ENCODE measurements around the gene GOLGA7B. TPM values are rescaled to one million over a fixed set of nuclear protein-coding genes. Genes with fewer than 3 reads are reported as not detected.

GOLGA7B gene
- total and polyA plus RNA-seq, 2 of the 4 experiments (the other 2 are of a cell fraction), result not detected

GRCh38 chr10:97805096-97805884 is 44.4 kb upstream of the GOLGA7B start:
- Histone ChIP-seq H3K4me2 (ENCODE audit: low read depth, low read length) (no peak overlapping the region), H3K18ac (ENCODE audit: low read depth, low read length) (no peak overlapping the region), H3K56ac (ENCODE audit: extremely low read depth, insufficient read depth, low read length) (no peak overlapping the region), H3K4me3 (ENCODE audit: insufficient read depth, low read depth, low read length) (no peak overlapping the region), H3K14ac (replicated peaks; ENCODE audit: low read depth, low read length) (no peak overlapping the region), H2BK20ac (ENCODE audit: low read depth, low read length) (no peak overlapping the region), H3K4ac (ENCODE audit: low read depth, low read length) (no peak overlapping the region), H3K79me1 (ENCODE audit: low read depth in 1 of 2, low read length in 2 of 2) (no peaks in the 10 kb centered on the region), H3K36me3 (ENCODE audit: control insufficient read depth, insufficient read depth, low read length) (no peaks in the 10 kb centered on the region), H3K27me3 (ENCODE audit: control insufficient read depth, insufficient read depth, low read length) (peaks cover 29% of the 10 kb centered on the region), H2AK5ac (ENCODE audit: low read depth, low read length) (no peak overlapping the region), H2AFZ (replicated peaks; ENCODE audit: low read length, poor library complexity) (no peak overlapping the region), H2BK120ac (ENCODE audit: low read depth, low read length) (no peak overlapping the region), H2BK5ac (ENCODE audit: low read depth, low read length, poor library complexity, severe bottlenecking) (no peak overlapping the region), H2BK15ac (ENCODE audit: low read depth, low read length) (no peak overlapping the region), H4K8ac (ENCODE audit: low read depth in 2 of 2, low read length in 2 of 2) (no peak overlapping the region), H3K9ac (ENCODE audit: low read depth, low read length) (no peak overlapping the region), H4K20me1 (ENCODE audit: insufficient read depth, low read length) (no peaks in the 10 kb centered on the region), H4K5ac (ENCODE audit: low read depth, low read length) (no peak overlapping the region), H3K27ac (ENCODE audit: insufficient read depth, low read length) (no peak overlapping the region), H3K9me1 (ENCODE audit: insufficient read depth, low read length) (no peaks in the 10 kb centered on the region), H3K23ac (ENCODE audit: low read depth, low read length) (no peak overlapping the region), H2AK9ac (replicated peaks; ENCODE audit: low read depth, low read length, poor library complexity) (no peak overlapping the region), H3K9me3 (ENCODE audit: control insufficient read depth, insufficient read depth, low read length) (no peaks in the 10 kb centered on the region), H3K4me1 (ENCODE audit: control insufficient read depth, insufficient read depth, low read length) (no peaks in the 10 kb centered on the region), H4K91ac (ENCODE audit: insufficient read depth, low read depth, low read length) (no peak overlapping the region)
- DNase-seq (no peak), ATAC-seq (ENCODE audit: low read depth) (no peak)
- TF ChIP-seq RAD21 (IDR thresholded peaks at IDR 0.05; ENCODE audit: low read length) (no peak), MAFK (IDR thresholded peaks at IDR 0.05; ENCODE audit: low read depth, low read length) (no peak), POLR2A (IDR thresholded peaks at IDR 0.05; ENCODE audit: low read depth, low read length) (no peak), MXI1 (IDR thresholded peaks at IDR 0.05; ENCODE audit: borderline replicate concordance, low read depth, low read length) (no peak), CTCF (conservative IDR thresholded peaks at IDR 0.05; ENCODE audit: low read depth, low read length) (no peak)
- intact Hi-C loops (cut with micrococcal nuclease) (no loop called here), in situ Hi-C loops (cut with MboI; ENCODE audit: low sequenced_read_pairs) (no loop called here), dilution Hi-C loops (cut with HindIII; ENCODE audit: low sequenced_read_pairs, unreplicated experiment) (no loop called here)
- CTCF ChIA-PET, result interaction anchor here (0.5 kb wide), 1 partner anchor 364 kb away, joined by 3 read pairs; no protein-coding TSS in a partner anchor
- POLR2A ChIA-PET (ENCODE audit: unreplicated experiment), result no interaction called here
- WGBS, 2 experiments (ENCODE audit: extremely low coverage in 2 of 2, insufficient read length in 1 of 2), result 80% methylated on average over 2 of the region's 12 CpGs; no CpG with 5 or more reads in 1 of the 2 experiments
- BruUV-seq (replicated peaks), result no TSS peak
